HepG2 (cell line): Measurements from ENCODE around the gene ANKS1B. TPM values are rescaled to one million over a fixed set of nuclear protein-coding genes. Genes with fewer than 3 reads are reported as not detected.

Experiments used
- ATAC-seq: fragments of 200-7000 bp; cut with Tn5 transposase; 3 replicates; pipeline ENCODE4 v1.9.1; 2020; ENCODE audit warnings: mild to moderate bottlenecking, moderate library complexity
- BruUV-seq: library from RNA; stranded (reverse); fragments of 400-500 nt; replicated peaks from 2 replicates; lab custom pipeline; 2021; lab: Mats Ljungman, UMichigan
- CTCF ChIA-PET: fragments of 300-600 bp; formaldehyde crosslinking; extraction: SDS; loops from one replicate; lab custom pipeline; 2021; ENCODE audit warnings: low total read pairs, inconsistent platforms, low intra/inter-chr PET ratio; lab: Yijun Ruan, JAX
- POLR2A ChIA-PET: fragments of 350-600 bp; sonication (Branson Sonifier 250); formaldehyde crosslinking; loops from one replicate; lab custom pipeline; 2020; ENCODE audit warnings: antibody characterized with exemption, inconsistent platforms; lab: Yijun Ruan, JAX
- DNase-seq: peaks from one replicate; pipeline ENCODE4 v3.0.0-alpha.2; 2015; ENCODE audit warnings: low spot score
- FAIRE-seq: peaks from 3 replicates; lab custom pipeline; 2011; peaks lifted over from hg19 to GRCh38; lab: Jason Lieb, UNC
- H2AFZ ChIP-seq: one replicate; pipeline ENCODE4 v1.6.1; 2011; ENCODE audit warnings: low read length, inconsistent platforms
- H3K27ac ChIP-seq: fragments of 300-600 bp; 3 replicates; pipeline ENCODE4 v1.8.0; 2011; ENCODE audit warnings: mixed run types, mild to moderate bottlenecking, mixed read lengths, low read length, inconsistent platforms; ENCODE audit not compliant: insufficient read depth; ENCODE audit errors: extremely low read length
- H3K27me3 ChIP-seq, 2 experiments: fragments of 200-600 bp in 1 of 2; 2 replicates in 1 of 2; 3 replicates in 1 of 2; pipeline versions ENCODE4 v1.6.0 to v1.8.0; 2011; ENCODE audit warnings: low read length in 2 of 2, mild to moderate bottlenecking in 2 of 2, moderate library complexity in 2 of 2, inconsistent platforms in 1 of 2; ENCODE audit not compliant: insufficient read depth in 2 of 2, control insufficient read depth in 1 of 2
- H3K36me3 ChIP-seq, 2 experiments: fragments of 200-600 bp in 1 of 2; replicated peaks in 1 of 2; 2 replicates in 1 of 2; 3 replicates in 1 of 2; pipeline versions ENCODE4 v1.5.1 to v1.8.0; 2011; ENCODE audit warnings: low read length in 2 of 2, inconsistent platforms in 1 of 2; ENCODE audit not compliant: insufficient read depth in 2 of 2, control insufficient read depth in 1 of 2
- H3K4me1 ChIP-seq: 2 replicates; pipeline ENCODE4 v1.5.1; 2012; ENCODE audit warnings: low read length, inconsistent platforms; ENCODE audit not compliant: insufficient read depth
- H3K4me2 ChIP-seq: 2 replicates; pipeline ENCODE4 v1.6.0; 2011; ENCODE audit warnings: low read depth, low read length, inconsistent platforms
- H3K4me3 ChIP-seq, 3 experiments: fragments of 200-600 bp in 1 of 3; sonication (generic), shearing (Covaris generic) in 1 of 3; replicated peaks in 1 of 3; 2 replicates each; pipeline ENCODE4 v1.5.1; 2011 to 2016; ENCODE audit warnings: low read length in 3 of 3, inconsistent platforms in 2 of 3, low read depth in 2 of 3, mild to moderate bottlenecking in 2 of 3, control low read depth in 1 of 3, mixed read lengths in 1 of 3; ENCODE audit not compliant: insufficient read depth in 1 of 3
- H3K79me2 ChIP-seq: one replicate; pipeline ENCODE4 v1.6.1; 2011; ENCODE audit warnings: low read length, inconsistent platforms; ENCODE audit not compliant: insufficient read depth
- H3K9ac ChIP-seq: 2 replicates; pipeline ENCODE4 v1.6.0; 2011; ENCODE audit warnings: mild to moderate bottlenecking, low read depth, low read length, inconsistent platforms; ENCODE audit not compliant: insufficient read depth
- H3K9me3 ChIP-seq: 2 replicates; pipeline ENCODE4 v1.5.1; 2012; ENCODE audit warnings: mild to moderate bottlenecking, low read length
- H4K20me1 ChIP-seq: 2 replicates; pipeline ENCODE4 v1.6.0; 2011; ENCODE audit warnings: inconsistent platforms, mild to moderate bottlenecking, low read length, moderate library complexity; ENCODE audit not compliant: insufficient read depth
- GPN1 ChIP-seq: sonication (generic); formaldehyde crosslinking; IDR thresholded peaks from 2 replicates; pipeline ENCODE4 v1.5.1; 2020; ENCODE audit warnings: missing genetic modification reagents, borderline replicate concordance
- LCORL ChIP-seq, 2 experiments: fragments of 450-650 bp in 1 of 2; sonication (generic) in 1 of 2; formaldehyde crosslinking in 1 of 2; IDR thresholded peaks; 2 replicates each; pipeline versions ENCODE4 v1.5.0 to v1.6.1; 2017 to 2020; ENCODE audit warnings: antibody characterized with exemption in 1 of 2, missing genetic modification reagents in 1 of 2
- MBNL3 ChIP-seq: fragments of 250-450 bp; sonication (Bioruptor Pico); conservative IDR thresholded peaks from 2 replicates; pipeline ENCODE4 v1.8.0; 2022; ENCODE audit warnings: mild to moderate bottlenecking, inconsistent platforms
- PCBP1 ChIP-seq: fragments of 200-400 bp; formaldehyde crosslinking; IDR thresholded peaks from 2 replicates; pipeline ENCODE4 v1.6.1; 2017; ENCODE audit warnings: mild to moderate bottlenecking, low read depth, low read length, borderline replicate concordance
- SNAPC2 ChIP-seq: sonication (generic); formaldehyde crosslinking; IDR thresholded peaks from 2 replicates; pipeline ENCODE4 v1.8.1; 2022; ENCODE audit warnings: mild to moderate bottlenecking, missing genetic modification reagents
- U2AF1 ChIP-seq: fragments of 200-400 bp; formaldehyde crosslinking; optimal IDR thresholded peaks from 2 replicates; pipeline ENCODE3; 2017; ENCODE audit warnings: mild to moderate bottlenecking, low read depth, low read length
- ZNF124 ChIP-seq: sonication (generic); formaldehyde crosslinking; IDR thresholded peaks from 2 replicates; pipeline ENCODE4 v1.4.0; 2020; ENCODE audit warnings: missing genetic modification reagents
- ZNF274 ChIP-seq: sonication (generic); formaldehyde crosslinking; IDR thresholded peaks from 2 replicates; pipeline ENCODE4 v1.5.1; 2020; ENCODE audit warnings: mild to moderate bottlenecking, missing genetic modification reagents
- ZNF547 ChIP-seq: sonication (generic); formaldehyde crosslinking; IDR thresholded peaks from 2 replicates; pipeline ENCODE4 v1.5.1; 2020; ENCODE audit warnings: mild to moderate bottlenecking, missing genetic modification reagents
- ZNF691 ChIP-seq: sonication (generic); formaldehyde crosslinking; IDR thresholded peaks from 2 replicates; pipeline ENCODE4 v1.4.0; 2020; ENCODE audit warnings: missing genetic modification reagents, low read depth, mild to moderate bottlenecking, borderline replicate concordance
- WGBS: methylation state at CpG from one replicate; pipeline ENCODE4 v1.1.6; 2017; ENCODE audit warnings: low lambda C conversion rate; 5-methylcytosine and 5-hydroxymethylcytosine counted together
- in situ Hi-C: cut with HindIII; loops from 2 replicates; pipeline ENCODE4 v1.10.0; 2017; ENCODE audit warnings: low pct_unique_long_range_greater_than_20kb; ENCODE audit not compliant: extremely low pct_ligation_motif_present
- intact Hi-C: fragments of 100-400 bp; cut with micrococcal nuclease; formaldehyde crosslinking; loops from one replicate; pipeline ENCODE4 v1.10.0; 2022; ENCODE audit not compliant: unreplicated experiment
- polyA plus RNA-seq, 8 experiments: library from polyadenylated mRNA; depleted of rRNA in 3 of 8; stranded (reverse) in 7 of 8; unstranded in 1 of 8; fragments of >200 nt; fragmentation: Illumina TruSeq in 4 of 8; extraction: Trizol in 4 of 8; gene quantifications; 2 replicates each; pipeline versions ENCODE4 v1.2.1 to v1.2.3, GENCODE V29; 2011 to 2016; ENCODE audit warnings: low read depth in 4 of 8, missing spikeins in 1 of 8, mixed read lengths in 1 of 8; ENCODE audit not compliant: insufficient read depth in 1 of 8
- total RNA-seq, 5 experiments: library from RNA; depleted of rRNA; stranded (reverse); fragments of >200 nt; fragmentation: Illumina TruSeq; extraction: Trizol; gene quantifications; 2 replicates each; pipeline ENCODE4 v1.2.3, GENCODE V29; 2016; ENCODE audit warnings: low read depth in 1 of 5
- TF ChIP-seq, protein P1 (sequence below): sonication (generic); formaldehyde crosslinking; IDR thresholded peaks from 2 replicates; pipeline ENCODE4 v1.4.0; 2020; ENCODE audit warnings: missing genetic modification reagents
- TF ChIP-seq, protein P2 (sequence below): sonication (generic); formaldehyde crosslinking; IDR thresholded peaks from 2 replicates; pipeline ENCODE4 v1.5.0; 2020; ENCODE audit warnings: missing genetic modification reagents
- TF ChIP-seq, protein P3 (sequence below): sonication (generic); formaldehyde crosslinking; IDR thresholded peaks from 2 replicates; pipeline ENCODE4 v1.4.0; 2020; ENCODE audit warnings: missing genetic modification reagents

The ANKS1B gene
- total and polyA plus RNA-seq, 2 of the 13 experiments (the other 11 are each of a cell fraction or from before 2014, with no cell fraction given), result 0.15 TPM; not detected in 1

DNA sequence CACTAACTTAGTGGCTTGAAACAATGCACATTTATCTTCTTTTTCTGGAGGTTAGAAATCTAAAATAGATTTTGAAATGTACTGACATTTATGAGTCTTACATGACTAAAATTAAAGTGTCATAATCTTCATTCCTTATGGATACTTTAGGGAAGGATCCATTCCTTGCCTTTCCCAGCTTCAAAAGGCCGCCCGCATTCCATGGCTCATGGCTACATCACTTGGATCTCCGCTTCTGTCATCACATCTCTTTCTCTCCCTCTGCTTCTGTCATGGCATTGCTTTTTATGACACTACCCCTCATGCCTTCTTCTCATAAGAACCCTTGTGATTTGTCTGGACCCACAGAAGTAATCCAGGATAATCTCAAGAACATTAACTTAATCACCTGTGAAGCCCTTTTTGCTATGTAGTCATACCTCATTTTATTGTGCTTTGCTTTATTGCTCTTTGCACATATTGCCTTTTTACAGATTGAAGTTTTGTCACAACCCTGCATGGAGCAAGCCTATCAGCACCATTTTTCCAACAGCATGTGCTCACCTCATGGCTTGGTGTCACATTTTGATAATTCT is 270.7 kb downstream of the ANKS1B start:
- BruUV-seq, result no TSS peak
- no peak for ATAC-seq
- no peaks in the 10 kb centered on the region for H3K79me2 ChIP-seq
- 34% methylated on average over 3 of the region's 3 CpGs for WGBS
- in situ Hi-C loops, result no loop called here
- POLR2A ChIA-PET, result no interaction called here
- DNase-seq, result no peak
- TF ChIP-seq ZNF124 (CRISPR knock-in tag) (no peak), ZNF691 (CRISPR knock-in tag) (no peak), SNAPC2 (CRISPR knock-in tag) (no peak), PCBP1 (no peak), ZNF274 (CRISPR knock-in tag) (no peak), LCORL (IDR thresholded peaks at IDR 0.05) (no peak), LCORL (CRISPR knock-in tag; IDR thresholded peaks at IDR 0.05) (no peak), ZNF547 (CRISPR knock-in tag) (no peak), MBNL3 (CRISPR knock-in tag) (no peak), GPN1 (CRISPR knock-in tag) (no peak), U2AF1 (no peak)
- TF ChIP-seq, protein P1, sequence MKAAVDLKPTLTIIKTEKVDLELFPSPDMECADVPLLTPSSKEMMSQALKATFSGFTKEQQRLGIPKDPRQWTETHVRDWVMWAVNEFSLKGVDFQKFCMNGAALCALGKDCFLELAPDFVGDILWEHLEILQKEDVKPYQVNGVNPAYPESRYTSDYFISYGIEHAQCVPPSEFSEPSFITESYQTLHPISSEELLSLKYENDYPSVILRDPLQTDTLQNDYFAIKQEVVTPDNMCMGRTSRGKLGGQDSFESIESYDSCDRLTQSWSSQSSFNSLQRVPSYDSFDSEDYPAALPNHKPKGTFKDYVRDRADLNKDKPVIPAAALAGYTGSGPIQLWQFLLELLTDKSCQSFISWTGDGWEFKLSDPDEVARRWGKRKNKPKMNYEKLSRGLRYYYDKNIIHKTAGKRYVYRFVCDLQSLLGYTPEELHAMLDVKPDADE, result no peak
- TF ChIP-seq, protein P2, sequence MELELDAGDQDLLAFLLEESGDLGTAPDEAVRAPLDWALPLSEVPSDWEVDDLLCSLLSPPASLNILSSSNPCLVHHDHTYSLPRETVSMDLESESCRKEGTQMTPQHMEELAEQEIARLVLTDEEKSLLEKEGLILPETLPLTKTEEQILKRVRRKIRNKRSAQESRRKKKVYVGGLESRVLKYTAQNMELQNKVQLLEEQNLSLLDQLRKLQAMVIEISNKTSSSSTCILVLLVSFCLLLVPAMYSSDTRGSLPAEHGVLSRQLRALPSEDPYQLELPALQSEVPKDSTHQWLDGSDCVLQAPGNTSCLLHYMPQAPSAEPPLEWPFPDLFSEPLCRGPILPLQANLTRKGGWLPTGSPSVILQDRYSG (CRISPR knock-in tag), result no peak
- TF ChIP-seq, protein P3, sequence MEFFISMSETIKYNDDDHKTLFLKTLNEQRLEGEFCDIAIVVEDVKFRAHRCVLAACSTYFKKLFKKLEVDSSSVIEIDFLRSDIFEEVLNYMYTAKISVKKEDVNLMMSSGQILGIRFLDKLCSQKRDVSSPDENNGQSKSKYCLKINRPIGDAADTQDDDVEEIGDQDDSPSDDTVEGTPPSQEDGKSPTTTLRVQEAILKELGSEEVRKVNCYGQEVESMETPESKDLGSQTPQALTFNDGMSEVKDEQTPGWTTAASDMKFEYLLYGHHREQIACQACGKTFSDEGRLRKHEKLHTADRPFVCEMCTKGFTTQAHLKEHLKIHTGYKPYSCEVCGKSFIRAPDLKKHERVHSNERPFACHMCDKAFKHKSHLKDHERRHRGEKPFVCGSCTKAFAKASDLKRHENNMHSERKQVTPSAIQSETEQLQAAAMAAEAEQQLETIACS (CRISPR knock-in tag), result no peak
- TF ChIP-seq, all 625 proteins: peak for 0
- Histone ChIP-seq H2AFZ (no peak overlapping the region), H4K20me1 (no peaks in the 10 kb centered on the region), H3K27ac (no peak overlapping the region), H3K9me3 (no peaks in the 10 kb centered on the region), H3K9ac (no peak overlapping the region), H3K4me1 (no peaks in the 10 kb centered on the region), H3K27me3 (no peaks in the 10 kb centered on the region), H3K36me3 (no peaks in the 10 kb centered on the region), H3K4me2 (no peak overlapping the region), H3K4me3 (no peak overlapping the region)
- intact Hi-C loops, result no loop called here
- FAIRE-seq, result no peak
- CTCF ChIA-PET, result no interaction called here
